Frontal cortex (tissue), 4 donors: ENCODE data around the gene PIGQ. TPM values are rescaled to one million over a fixed set of nuclear protein-coding genes. Genes with fewer than 3 reads are reported as not detected.

Experiments used
- DNase-seq, 2 donors: peaks; one replicate each; pipeline ENCODE4 v3.0.0; 2012; ENCODE audit warnings: low spot score in 2 of 2
- FAIRE-seq: peaks from 2 replicates; lab custom pipeline; 2012; peaks lifted over from hg19 to GRCh38; lab: Jason Lieb, UNC
- total RNA-seq: library from RNA; depleted of rRNA; stranded (reverse); fragments of >200 nt; gene quantifications from one replicate; pipeline ENCODE4 v1.2.3, GENCODE V29; 2014
- donor health status: control.
- donor health status: control.
- donor health status: control.

Gene PIGQ
- total RNA-seq, 1 donor from 2014 or later, result 16.7 TPM

DNA sequence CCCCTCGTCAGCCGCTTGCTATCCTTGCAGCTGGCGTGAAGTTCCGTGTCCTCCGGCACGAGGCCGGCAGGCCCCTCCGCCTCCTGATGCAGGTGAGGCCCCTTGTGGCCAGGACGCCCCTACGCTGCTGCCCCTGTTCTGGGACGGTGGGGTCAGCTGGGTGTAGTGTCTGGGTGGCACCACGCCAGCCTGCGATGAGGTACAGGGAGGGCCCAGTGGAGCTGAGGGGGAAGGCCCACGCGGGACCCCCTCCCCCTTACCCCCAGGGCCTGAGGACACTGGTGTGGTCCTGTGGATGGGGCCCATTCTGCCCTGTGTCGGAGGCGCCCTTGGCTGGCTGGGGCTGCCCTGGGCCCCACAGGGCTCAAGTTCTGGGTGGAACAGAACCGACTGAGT lies 12.4 kb downstream of the PIGQ start:
- DNase-seq (no peak), FAIRE-seq (no peak)

DNA sequence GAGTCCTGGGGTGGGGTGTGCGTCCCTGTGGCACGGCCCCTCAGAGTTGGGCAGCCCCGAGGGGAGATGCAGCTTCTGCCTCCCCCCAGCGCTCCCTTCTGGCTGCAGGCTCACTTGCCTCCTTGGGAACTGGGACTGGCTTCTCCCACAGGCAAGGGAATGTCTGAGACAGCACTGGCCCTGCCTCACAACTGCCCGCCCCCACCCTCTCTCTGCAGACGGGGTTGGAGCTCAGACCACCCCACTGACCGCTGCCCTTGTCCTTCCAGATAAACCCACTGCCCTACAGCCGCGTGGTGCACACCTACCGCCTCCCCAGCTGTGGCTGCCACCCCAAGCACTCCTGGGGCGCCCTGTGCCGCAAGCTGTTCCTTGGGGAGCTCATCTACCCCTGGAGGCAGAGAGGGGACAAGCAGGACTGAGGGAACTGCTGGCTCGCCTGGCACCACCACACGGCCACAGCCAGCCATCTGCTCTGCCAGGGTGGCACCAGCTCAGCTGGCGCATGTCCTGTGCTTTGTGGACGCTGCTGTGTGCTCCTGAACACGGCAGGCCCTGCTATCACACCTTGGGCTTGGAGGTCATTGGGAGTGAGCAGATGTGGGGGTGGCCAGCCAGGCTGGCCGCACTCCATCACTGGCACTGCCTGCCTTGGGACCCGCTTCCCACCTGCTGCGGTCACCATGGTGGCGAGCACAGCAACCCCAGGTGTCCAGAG lies 13.0 kb downstream of the PIGQ start:
- DNase-seq, result peak in 1 of 2 donors; percentile 52
- FAIRE-seq, result no peak

DNA sequence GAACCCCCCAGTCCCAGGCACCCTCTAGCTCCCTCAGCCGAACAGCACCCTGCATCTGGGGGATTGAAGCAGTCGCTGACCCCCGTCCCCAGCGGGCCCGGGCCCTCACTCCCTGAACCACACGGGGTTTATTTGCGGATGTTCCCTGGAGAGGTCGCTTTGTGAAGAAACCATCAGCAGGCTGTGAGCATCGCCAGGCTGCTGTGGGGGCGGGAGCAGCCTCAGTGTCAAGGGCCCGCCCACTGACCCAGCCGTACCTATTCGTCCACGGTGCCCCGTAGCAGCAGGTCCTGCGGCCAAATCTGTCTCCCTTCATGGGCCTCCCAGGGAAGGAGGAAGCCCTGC lies 13.7 kb downstream of the PIGQ start:
- DNase-seq, result no peak

DNA sequence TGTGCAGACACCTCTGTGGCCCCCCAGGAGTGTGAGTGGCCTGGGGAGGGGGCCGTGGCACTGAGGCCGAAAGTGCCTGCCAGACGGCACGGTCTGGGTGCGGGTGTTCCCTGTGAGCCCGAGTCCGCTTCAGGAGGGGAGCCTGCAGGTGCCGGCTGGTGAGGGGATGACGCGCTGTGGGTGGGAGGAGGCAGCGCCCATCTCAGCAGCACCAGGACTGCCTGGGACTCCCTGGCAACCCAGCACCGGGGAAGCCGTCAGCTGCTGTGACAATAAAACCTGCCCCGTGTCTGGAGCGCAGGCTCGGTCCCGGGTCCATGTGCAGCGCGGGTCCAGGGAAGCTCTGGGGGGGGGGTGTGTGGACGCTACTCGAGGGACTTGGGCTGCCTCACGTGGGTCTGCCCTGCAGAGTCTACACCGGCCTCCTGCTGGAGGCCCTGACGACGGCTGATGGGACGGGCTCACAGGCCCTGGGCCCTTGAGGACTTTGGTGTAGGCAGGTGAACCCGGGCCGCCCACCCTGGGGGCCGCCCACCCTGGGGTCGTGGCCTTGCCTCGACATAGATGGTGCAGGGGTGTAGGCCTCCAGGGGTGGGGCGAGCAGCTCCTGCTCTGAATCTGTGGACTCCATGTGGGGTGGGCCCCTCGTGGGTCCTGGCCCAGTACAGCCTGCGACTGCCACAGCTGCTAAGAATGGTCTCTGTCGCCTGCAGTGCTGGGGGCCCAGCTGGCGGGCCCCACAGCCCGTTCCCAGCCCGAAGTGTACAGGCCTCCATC lies 14.2 kb downstream of the PIGQ start:
- DNase-seq (peak in 1 of 2 donors; percentile 62), FAIRE-seq (no peak)

More for the DNA sequence above, 13.7 kb downstream of the PIGQ start:
- no peak for FAIRE-seq

DNA sequence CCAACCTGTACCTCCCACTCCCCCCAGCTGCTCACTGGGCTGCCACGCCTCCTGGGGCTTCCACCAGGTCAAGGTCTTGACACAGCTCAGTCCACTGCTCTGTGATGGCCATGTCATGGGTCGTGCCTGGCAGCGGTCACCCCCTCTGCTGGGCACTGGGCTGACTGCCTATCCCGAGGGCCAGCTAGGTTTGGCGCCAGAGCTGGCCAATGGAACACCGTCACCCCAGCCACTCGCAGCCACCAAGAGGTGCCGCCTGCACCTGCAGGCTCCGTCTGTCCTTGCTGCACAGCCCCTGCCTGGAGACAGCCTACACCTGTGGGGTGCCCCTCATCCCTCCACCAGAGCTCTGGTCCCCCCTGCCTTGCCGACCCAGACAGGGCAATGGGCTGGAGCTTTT lies 15.6 kb downstream of the PIGQ start:
- FAIRE-seq (no peak), DNase-seq (no peak)

DNA sequence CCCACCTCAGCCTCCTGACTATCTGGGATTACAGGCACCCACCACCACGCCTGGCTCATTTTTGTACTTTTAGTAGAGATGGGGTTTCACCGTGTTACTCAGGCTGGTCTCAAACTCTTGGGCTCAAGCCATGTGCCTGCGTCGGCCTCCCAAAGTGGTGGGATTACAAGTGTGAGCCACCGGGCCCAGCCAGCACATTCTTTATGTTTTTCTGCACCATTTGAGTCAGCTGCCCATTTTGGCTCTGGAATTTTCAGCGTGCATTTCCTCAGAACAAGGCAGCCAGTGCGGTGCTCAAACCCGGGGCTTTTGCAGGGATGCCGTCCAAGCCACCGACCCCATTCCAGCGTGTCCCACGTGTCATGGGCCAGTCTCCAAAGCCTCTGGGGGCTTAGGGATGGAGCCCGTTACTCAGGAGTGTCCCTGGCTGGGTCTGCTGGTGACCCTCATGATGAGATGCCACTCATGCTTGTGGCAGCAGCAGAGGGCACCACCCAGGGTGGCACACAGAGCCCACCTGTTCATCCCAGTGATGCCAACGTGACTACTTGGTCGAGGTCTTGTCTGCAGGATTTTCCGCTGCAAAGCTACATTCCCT lies 16.4 kb downstream of the PIGQ start:
- FAIRE-seq (no peak), DNase-seq (no peak)

DNA sequence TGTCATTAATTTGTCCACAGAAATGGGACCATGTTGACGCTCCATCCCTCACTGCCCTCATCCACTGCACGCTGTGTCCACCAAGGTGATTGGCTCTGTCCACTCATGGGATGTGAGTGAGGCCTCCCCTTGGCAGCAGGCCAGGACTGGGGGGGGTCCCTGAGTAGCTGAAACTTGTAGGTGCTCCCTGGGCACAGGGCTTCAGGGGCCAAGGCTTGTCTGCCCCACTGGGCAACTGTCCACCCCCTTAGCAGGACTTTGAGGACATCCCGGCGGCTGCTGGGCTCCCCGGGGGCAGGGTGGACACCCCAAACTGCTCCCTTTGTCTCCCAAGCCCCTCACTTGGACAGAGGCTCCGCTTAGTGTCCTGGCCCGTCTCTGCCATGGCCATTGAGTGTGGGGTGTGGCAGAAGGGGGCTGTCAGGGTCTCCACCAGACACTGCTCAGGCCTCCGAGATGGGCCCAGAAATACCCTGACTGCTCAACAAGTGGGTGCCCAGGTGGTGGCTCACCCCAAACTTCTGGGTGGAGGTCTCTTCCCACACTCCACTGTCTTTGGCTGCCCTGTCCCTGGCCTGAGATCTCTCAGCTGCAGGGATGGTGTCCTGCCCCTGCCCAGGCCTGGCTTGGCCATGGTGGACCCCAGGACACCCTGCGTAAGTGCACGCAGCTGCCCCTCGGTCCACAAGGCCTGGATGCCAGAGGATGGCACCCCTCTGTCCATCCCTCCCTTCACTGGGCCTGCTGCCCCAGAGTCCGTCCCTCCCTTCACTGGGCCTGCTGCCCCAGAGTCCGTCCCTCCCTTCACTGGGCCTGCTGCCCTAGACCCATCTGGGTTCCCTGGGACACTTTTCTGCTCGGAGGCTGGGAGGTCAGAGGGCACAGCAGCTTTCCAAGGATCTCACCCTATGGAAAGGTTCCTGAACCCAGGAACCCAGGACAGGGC lies 17.1 kb downstream of the PIGQ start:
- no peak for FAIRE-seq
- DNase-seq, result no peak

DNA sequence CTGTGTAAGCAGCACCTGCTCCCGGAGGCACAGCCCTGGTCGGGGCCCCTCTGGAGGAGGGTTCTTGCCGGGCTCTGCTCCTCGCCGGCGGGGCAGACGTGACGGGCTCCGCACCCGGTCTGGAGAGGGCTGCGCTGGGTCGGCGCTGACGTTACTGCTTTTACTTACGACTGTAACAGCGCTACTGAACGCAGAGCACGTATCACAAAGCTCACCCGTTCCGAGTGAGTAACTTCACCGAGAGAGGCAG lies 18.8 kb downstream of the PIGQ start:
- no peak for FAIRE-seq
- DNase-seq, result no peak

DNA sequence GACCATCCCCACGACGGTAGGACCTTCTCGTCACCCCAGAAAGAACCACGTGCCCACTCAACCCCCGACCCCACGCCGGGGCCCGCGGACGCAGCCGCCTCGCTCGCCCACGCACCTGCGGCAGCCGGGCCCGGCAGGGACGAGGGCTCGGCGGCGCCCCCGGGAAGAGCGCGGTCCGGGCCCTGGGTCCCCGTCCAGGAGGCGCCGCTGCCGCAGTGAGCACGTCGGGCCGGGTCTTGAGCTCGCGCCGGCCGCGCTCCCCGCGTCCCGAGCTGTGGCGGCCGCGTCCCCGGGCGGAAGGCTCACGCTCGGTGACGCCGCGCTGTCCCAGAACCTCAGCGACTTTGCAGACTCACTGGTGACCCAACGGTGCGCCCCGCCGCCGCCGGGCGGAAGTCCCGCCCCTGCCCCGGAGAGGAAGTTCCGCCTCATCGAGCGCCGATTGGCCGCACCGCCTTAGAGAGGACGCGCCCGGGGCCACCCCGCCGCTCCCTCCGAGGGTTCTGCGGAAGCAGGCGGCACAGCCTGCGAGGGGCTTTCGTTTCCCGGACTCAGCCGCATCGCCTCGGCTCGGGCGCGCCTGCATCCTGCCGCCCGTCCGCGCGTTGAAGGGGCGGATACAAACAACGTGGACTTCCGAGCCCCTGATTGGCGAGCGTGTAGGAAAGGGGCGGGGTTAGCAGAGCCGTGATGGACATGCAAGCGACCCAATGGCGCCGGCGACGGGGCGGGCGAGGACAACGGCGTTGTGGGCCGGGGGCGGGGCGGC lies 19.3 kb downstream of the PIGQ start:
- DNase-seq, result peak; percentile 92 to 97
- FAIRE-seq, result no peak

DNA sequence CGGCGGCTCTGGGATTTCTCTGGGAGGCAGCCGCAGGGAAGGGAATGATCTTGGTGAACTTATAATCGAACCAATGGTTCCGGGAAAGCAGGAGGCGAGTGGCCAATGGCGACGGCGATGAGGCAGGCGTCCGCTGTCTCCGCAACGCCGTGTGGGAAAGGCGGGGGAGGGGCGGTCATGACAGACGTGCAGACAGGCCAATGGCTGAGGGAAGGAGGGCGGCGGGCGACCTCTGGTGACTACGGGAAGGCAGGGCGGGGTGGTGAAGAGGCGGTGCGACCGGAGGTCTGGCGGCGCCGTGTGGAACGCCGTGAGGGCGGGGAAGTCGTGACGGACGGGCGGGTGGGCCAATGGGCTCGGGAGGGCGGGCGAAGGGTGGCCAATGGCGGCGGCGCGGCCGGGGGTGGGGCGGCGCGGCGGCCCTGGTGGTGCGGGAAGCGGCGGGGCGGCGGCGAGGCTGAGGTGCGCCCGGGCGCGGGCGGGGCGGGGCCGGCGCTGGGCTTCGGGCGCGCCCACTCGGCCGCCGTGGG lies 20.0 kb downstream of the PIGQ start, which contains the start of gene RAB40C:
Gene RAB40C, plus strand, starts transcription at position 409 of the 530 bp plus-strand sequence. CDS start 226 bp downstream, outside the sequence.
- DNase-seq (peak; percentile 98 to 99), FAIRE-seq (no peak)

DNA sequence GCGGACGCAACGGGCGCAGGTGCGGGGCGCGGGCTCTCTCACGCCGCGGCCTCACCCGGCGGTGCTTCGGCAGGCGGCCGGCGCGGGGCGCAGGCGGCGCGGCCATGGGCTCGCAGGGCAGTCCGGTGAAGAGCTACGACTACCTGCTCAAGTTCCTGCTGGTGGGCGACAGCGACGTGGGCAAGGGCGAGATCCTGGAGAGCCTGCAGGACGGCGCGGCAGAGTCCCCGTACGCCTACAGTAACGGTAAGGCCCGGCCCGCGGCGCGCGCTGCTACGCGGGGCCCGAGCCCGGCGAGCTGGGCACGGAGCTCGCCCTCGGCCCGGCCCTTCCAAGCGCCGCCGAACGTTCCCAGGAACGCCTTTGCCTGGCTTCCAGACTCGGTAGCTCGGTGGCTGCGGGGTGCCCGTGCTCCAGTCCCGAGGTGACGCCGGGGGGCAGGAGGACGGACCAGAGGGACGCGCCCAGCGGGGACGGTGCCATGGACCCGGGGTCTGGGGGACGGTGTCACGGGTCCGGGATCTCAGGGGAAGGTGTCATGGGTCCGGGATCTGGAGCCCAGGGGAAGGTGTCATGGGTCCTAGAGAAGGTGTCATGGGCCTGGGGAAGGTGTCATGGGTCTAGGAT lies 20.5 kb downstream of the PIGQ start:
- no peak for DNase-seq
- no peak for FAIRE-seq

DNA sequence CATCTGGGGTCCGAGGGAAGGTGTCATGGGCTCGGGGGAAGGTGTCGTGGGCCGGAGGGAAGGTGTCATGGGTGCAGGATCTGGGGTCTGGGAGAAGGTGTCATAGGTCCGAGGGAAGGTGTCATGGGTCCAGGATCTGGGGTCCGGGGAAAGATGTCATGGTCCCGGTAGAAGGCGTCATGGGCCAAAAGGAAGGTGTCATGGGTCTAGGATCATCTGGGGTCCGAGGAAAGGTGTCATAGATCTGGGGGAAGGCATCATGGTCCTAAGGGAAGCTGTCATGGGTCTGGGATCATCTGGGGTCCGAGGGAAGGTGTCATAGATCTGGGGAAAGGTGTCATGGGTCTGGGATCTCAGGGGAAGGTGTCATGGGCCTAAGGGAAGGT lies 21.0 kb downstream of the PIGQ start:
- FAIRE-seq (no peak), DNase-seq (no peak)

DNA sequence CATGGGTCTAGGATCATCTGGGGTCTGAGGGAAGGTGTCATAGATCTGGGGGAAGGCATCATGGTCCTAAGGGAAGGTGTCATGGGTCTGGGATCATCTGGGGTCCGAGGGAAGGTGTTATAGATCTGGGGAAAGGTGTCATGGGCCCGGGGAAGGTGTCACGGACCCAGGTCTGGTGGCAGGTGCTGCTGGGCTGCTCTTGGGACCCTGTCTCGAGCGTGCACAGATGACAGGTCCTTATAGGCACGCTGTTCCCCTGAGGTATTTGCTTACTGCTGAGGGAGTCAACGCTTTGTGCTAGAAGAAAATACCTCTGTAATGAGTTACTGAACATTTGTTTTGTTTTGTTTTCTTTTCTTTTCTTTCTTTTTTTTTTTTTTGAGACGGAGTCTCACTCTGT lies 21.5 kb downstream of the PIGQ start:
- DNase-seq (no peak), FAIRE-seq (no peak)

DNA sequence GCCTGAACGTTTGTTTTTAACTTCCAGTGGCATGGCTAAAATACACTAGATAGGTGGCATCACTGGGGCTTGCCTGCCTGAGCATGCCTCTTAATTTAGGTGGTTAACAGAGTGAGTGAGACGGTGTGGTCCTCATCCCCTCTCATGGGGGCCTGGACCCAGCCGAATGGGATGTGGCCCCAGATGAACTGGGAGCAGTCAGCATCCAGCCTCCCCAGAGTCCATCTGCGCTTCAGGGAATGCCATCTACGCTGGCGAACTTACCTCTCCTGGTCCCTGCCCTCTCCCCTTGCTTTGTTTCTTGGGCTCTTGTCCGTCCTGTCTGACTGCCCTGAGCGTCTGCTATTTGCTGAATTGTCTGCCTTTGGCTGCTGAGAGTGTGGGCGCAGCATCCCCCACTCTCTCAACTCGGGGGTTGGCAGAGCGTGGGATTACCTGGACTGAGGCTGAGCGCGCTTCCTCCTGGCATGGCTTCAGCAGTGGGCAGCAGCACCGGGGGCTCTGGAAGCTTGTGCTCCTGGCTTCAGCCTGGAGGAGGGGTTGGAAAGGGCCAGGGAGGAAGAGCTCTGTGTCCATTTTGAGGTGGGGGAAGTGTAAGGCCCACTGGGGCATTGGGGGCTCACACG lies 22.2 kb downstream of the PIGQ start:
- DNase-seq, result no peak
- FAIRE-seq, result no peak

DNA sequence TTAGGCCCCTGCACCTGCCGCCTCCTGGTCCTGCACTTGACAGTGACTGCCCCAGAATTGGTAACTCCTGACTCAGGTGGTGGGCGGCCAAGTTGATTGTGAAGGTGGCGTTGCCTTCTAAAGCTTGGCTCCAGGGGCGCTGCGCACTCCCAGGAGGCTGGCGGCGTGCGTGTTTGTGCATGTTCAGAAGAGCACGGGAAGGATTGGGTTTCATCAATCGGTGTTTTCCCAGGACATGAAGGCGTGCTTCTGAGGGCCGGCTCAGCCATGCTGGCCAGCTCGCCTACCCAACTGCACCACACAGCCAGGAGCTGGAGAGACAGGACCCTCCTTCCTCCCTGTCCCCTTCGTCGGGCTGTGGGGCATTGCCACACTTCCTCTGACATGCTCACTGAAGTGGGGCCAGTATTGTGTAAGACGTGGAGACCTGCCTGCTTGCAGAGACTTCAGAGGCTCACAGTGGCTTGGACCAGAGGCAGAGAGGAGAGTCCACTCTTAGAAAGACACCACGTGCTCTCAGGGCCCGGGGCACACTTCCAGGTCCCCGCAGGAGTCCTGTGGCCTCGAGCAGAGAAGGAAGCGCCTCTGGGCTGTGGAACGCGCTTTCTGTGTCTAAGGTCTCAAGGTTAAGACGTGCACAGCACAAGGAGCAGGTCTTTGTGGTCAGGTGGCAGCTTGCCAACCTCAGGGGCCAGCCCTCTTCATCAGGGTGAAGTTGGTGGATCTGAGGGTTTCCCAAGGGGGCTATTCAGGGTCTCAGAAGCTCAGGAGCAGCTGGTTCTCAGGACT lies 22.9 kb downstream of the PIGQ start:
- FAIRE-seq, result no peak
- DNase-seq, result peak in 1 of 2 donors; percentile 54

DNA sequence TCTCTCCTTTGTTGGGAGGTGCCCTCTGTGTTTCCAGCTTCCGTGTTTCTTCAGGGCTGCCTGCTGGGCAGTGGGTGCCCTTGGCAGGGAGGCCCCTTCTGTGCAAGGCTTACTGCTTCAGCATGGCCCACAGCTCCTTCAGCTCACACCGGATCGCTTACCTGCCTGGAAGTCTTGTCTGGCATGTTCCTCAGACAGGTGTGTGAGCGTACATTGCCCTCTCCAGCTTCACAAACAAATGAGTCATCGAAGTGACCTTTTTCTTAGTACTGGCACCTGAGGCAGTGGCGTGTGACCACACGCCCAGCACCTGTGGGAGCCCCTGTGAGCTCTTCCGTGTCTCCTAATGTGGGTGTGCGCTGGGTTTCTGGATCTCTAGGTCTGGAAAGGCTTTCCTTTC lies 23.6 kb downstream of the PIGQ start:
- DNase-seq (no peak), FAIRE-seq (no peak)

DNA sequence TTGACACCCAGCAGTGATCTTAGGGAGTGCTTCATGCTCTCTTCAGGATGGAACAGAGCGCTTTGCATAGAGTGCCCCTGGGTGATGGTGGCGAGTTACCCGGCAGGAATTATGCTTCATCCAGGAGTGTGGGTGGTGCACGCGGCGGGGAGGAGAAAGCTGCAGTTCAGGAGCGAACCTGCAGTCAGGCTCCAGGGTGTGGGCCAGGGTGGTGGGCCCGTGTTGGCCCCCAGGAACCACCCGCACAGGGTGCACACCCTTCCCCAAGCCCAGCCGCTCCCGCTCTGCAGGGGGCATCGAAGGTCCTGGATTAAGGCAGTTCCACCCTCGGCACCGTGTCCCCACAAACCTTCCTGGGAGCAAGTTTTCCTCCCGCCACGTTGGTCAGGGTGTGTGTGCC lies 24.0 kb downstream of the PIGQ start:
- no peak for DNase-seq
- no peak for FAIRE-seq

DNA sequence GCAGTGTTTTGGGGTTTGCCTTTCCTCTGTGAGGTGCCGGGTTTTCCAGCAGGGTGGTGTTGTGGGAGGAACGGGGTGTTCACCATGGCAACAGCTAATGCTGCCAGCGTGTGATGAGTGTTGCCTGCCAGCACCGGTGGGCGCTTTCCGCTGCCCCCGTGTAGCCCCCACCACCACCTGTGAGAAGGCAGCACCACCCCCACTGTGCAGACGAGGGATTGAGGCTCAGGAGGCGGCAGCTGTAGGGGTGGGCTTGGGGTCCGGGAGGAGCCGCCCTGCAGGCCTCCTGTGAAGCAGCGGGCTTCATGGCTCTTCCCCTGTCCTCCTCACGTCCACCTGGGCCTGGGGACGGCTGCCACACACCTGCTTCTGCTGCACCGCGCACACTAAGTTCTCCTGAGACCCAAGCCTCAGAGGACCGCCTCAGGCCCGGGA lies 25.3 kb downstream of the PIGQ start:
- no peak for FAIRE-seq
- DNase-seq, result no peak
